ENCODE measurements around the gene USP48.

DNA sequence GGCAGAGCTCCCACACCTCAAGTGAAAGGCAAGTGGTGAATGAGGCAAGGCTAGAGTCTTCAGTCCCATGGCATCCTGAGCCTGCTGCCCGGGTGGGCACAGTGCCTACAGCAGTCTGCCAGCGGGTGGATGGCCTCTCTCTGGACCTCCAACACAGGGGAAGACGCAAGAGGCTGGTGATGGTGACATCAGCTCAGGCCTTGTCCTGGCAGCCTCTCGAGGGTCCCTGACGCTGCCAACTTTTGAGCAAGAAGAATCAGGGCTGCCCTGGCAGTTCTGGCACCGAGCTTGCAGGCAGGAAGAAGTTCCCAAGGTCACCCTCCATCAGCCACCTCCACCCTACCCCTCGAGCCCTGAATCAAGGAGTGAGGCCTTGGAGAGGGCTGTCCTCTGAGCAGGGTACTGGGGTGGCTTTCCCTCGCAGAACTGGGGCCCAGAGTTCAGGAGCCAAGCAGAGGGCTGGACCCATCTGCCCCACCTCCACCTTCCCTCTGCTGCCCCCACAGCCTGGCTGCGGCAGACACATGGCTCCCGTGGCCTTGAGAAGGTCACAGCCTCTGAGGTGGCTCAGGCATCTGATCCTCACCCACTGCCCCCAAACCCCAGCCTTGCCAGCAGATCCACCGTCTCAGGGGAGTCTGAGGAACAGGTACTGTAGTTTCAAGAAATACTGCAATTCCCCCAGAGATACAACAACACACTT, 119.5 kb downstream of the USP48 start:
- TF ChIP-seq CEBPB (IDR thresholded peaks at IDR 0.05) (no peak), RAD21 (IDR thresholded peaks at IDR 0.05; ENCODE audit: low read depth) (no peak)
- TF ChIP-seq, protein P1, sequence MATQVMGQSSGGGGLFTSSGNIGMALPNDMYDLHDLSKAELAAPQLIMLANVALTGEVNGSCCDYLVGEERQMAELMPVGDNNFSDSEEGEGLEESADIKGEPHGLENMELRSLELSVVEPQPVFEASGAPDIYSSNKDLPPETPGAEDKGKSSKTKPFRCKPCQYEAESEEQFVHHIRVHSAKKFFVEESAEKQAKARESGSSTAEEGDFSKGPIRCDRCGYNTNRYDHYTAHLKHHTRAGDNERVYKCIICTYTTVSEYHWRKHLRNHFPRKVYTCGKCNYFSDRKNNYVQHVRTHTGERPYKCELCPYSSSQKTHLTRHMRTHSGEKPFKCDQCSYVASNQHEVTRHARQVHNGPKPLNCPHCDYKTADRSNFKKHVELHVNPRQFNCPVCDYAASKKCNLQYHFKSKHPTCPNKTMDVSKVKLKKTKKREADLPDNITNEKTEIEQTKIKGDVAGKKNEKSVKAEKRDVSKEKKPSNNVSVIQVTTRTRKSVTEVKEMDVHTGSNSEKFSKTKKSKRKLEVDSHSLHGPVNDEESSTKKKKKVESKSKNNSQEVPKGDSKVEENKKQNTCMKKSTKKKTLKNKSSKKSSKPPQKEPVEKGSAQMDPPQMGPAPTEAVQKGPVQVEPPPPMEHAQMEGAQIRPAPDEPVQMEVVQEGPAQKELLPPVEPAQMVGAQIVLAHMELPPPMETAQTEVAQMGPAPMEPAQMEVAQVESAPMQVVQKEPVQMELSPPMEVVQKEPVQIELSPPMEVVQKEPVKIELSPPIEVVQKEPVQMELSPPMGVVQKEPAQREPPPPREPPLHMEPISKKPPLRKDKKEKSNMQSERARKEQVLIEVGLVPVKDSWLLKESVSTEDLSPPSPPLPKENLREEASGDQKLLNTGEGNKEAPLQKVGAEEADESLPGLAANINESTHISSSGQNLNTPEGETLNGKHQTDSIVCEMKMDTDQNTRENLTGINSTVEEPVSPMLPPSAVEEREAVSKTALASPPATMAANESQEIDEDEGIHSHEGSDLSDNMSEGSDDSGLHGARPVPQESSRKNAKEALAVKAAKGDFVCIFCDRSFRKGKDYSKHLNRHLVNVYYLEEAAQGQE (IDR thresholded peaks at IDR 0.05; ENCODE audit: low read depth): no peak

All from Ishikawa (cell line).